ENCODE data around the gene DNAJB13. TPM values are rescaled to one million over a fixed set of nuclear protein-coding genes. Genes with fewer than 3 reads are reported as not detected.

The DNAJB13 gene
- total RNA-seq, 1 experiment from 2014 or later, result not detected

DNA sequence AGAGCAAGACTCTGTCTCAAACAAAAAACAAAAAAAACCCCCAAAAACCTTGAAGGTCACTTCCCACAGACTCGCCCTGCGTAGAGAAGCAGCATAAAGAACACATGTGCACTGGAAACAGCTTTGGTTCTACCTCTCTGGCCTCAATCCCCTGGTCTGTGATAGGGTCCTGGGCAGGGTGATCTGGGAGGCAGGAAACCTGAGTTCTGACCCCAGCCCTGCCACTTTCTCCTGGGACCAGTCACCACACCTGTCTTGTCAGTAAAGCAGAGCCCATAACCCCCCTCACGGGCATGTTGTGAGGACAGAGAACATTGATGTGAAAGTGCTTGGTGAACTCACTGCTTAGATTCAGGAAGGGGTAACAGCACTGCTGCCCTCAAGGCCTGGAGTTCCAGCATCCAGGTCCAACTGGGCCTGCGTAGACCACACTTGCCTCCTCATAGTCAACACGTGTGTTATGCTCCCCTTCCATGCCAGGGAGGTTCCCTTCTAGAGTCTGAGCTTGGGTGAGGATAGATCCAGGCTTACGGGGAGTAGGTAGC, 20.4 kb downstream of the DNAJB13 start:
- Histone ChIP-seq H3K27ac (ENCODE audit: insufficient read length, low read depth, low read length) (no peak overlapping the region), H2BK15ac (ENCODE audit: low read depth, low read length) (no peak overlapping the region), H3K9me3 (ENCODE audit: control insufficient read depth, low read depth, low read length) (no peaks in the 10 kb centered on the region), H3K27me3 (ENCODE audit: insufficient read depth, low read length) (no peaks in the 10 kb centered on the region), H3K4me2 (ENCODE audit: insufficient read depth, insufficient read length, low read length) (no peak overlapping the region), H3K18ac (ENCODE audit: insufficient read length, low read depth, low read length) (no peak overlapping the region), H3K23me2 (ENCODE audit: insufficient read length, low read depth, low read length, poor library complexity, severe bottlenecking) (no peaks in the 10 kb centered on the region), H2BK120ac (ENCODE audit: low read depth, low read length, poor library complexity, severe bottlenecking) (no peak overlapping the region), H2BK5ac (ENCODE audit: insufficient read length, low read length) (no peak overlapping the region), H4K91ac (ENCODE audit: insufficient read length, low read depth, low read length) (no peak overlapping the region), H3K23ac (ENCODE audit: insufficient read length, low read depth, low read length) (no peak overlapping the region), H4K20me1 (ENCODE audit: control insufficient read depth, insufficient read depth, insufficient read length) (no peaks in the 10 kb centered on the region), H3K4me1 (ENCODE audit: insufficient read depth, low read length) (no peaks in the 10 kb centered on the region), H2BK12ac (ENCODE audit: insufficient read length, low read depth, low read length) (no peak overlapping the region), H3K14ac (ENCODE audit: insufficient read depth, low read length) (no peak overlapping the region), H2AK5ac (ENCODE audit: insufficient read length, low read length) (no peak overlapping the region), H4K8ac (replicated peaks; ENCODE audit: insufficient read length, low read depth, low read length) (no peak overlapping the region), H3T11ph (ENCODE audit: low read length) (no peak overlapping the region), H2BK20ac (ENCODE audit: low read depth, low read length, poor library complexity, severe bottlenecking) (no peak overlapping the region), H3K79me2 (ENCODE audit: insufficient read depth, low read length) (no peaks in the 10 kb centered on the region), H4K5ac (ENCODE audit: insufficient read length, low read depth, low read length) (no peak overlapping the region), H3K56ac (ENCODE audit: insufficient read length, low read depth, low read length) (no peak overlapping the region), H3K79me1 (ENCODE audit: insufficient read depth, low read depth, low read length, poor library complexity, severe bottlenecking) (no peaks in the 10 kb centered on the region), H3K9ac (ENCODE audit: extremely low read depth, insufficient read length, low read length) (no peak overlapping the region), H3K4ac (ENCODE audit: low read depth, low read length) (no peak overlapping the region), H2AFZ (ENCODE audit: low read length) (no peak overlapping the region)
- TF ChIP-seq, protein P1, sequence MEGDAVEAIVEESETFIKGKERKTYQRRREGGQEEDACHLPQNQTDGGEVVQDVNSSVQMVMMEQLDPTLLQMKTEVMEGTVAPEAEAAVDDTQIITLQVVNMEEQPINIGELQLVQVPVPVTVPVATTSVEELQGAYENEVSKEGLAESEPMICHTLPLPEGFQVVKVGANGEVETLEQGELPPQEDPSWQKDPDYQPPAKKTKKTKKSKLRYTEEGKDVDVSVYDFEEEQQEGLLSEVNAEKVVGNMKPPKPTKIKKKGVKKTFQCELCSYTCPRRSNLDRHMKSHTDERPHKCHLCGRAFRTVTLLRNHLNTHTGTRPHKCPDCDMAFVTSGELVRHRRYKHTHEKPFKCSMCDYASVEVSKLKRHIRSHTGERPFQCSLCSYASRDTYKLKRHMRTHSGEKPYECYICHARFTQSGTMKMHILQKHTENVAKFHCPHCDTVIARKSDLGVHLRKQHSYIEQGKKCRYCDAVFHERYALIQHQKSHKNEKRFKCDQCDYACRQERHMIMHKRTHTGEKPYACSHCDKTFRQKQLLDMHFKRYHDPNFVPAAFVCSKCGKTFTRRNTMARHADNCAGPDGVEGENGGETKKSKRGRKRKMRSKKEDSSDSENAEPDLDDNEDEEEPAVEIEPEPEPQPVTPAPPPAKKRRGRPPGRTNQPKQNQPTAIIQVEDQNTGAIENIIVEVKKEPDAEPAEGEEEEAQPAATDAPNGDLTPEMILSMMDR (conservative IDR thresholded peaks at IDR 0.05), result no peak
- DNase-seq, result no peak
- H3K27ac Mint-ChIP-seq, result peak overlapping the region in 1 of 3 experiments; percentile 70; a peak in 2 of 7 replicates
- no CpG with 5 or more reads among the region's 6 CpGs for WGBS (ENCODE audit: extremely low coverage, insufficient read length, low lambda C conversion rate)
- peaks cover 17 to 26% (median 25%) of the 10 kb centered on the region in 3 experiments; a peak in 6 of 7 replicates for H3K36me3 Mint-ChIP-seq (ENCODE audit: insufficient read depth in 1 of 3, low read depth in 3 of 3)
- peaks cover 0 to 5% of the 10 kb centered on the region in 2 experiments; a peak in 1 of 4 replicates for H3K4me1 Mint-ChIP-seq
- H3K4me3 Mint-ChIP-seq, result no peak overlapping the region
- H3K9me3 Mint-ChIP-seq, result no peaks in the 10 kb centered on the region
- H3K27me3 Mint-ChIP-seq (ENCODE audit: low read depth), result peaks cover 2% of the 10 kb centered on the region

All from H9 (cell line).